GM23338 (cell line): Measurements from ENCODE around the gene KIF25. TPM values are rescaled to one million over a fixed set of nuclear protein-coding genes. Genes with fewer than 3 reads are reported as not detected.

Experiments
- ATAC-seq: fragments of 200-7000 bp; cut with Tn5 transposase; 3 replicates; pipeline ENCODE4 v1.9.1; 2020
- DNase-seq: peaks from one replicate; pipeline ENCODE4 v3.0.0-alpha.2; 2015; ENCODE audit warnings: low spot score
- H2AFZ ChIP-seq: fragments of 200-600 bp; sonication (generic); 2 replicates; pipeline ENCODE4 v1.8.0; 2016; ENCODE audit warnings: antibody characterized with exemption, mild to moderate bottlenecking, moderate library complexity
- H3F3A ChIP-seq: fragments of 200-600 bp; sonication (generic); replicated peaks from 2 replicates; pipeline ENCODE4 v1.8.0; 2017; ENCODE audit warnings: antibody characterized with exemption, mixed run types, low read depth
- H3K27ac ChIP-seq: fragments of 200-600 bp; sonication (generic); 2 replicates; pipeline ENCODE4 v1.6.1; 2016; ENCODE audit warnings: low read depth
- H3K27me3 ChIP-seq: fragments of 200-600 bp; sonication (generic); 2 replicates; pipeline ENCODE4 v1.8.0; 2016; ENCODE audit warnings: mild to moderate bottlenecking, mixed run types, moderate library complexity; ENCODE audit not compliant: insufficient read depth
- H3K36me3 ChIP-seq: fragments of 200-600 bp; sonication (generic); 2 replicates; pipeline ENCODE4 v1.8.0; 2016; ENCODE audit warnings: mild to moderate bottlenecking; ENCODE audit not compliant: insufficient read depth
- H3K4me1 ChIP-seq: fragments of 200-600 bp; sonication (generic); 2 replicates; pipeline ENCODE4 v1.8.0; 2016; ENCODE audit warnings: mild to moderate bottlenecking, moderate library complexity; ENCODE audit not compliant: insufficient read depth
- H3K4me2 ChIP-seq: fragments of 200-600 bp; sonication (generic); 2 replicates; pipeline ENCODE4 v1.7.1; 2017; ENCODE audit warnings: mixed run types
- H3K4me3 ChIP-seq: fragments of 200-600 bp; sonication (generic); 2 replicates; pipeline ENCODE4 v1.6.1; 2016; ENCODE audit warnings: mixed run types
- H3K79me2 ChIP-seq: fragments of 200-600 bp; sonication (generic); replicated peaks from 2 replicates; pipeline ENCODE4 v1.8.0; 2017; ENCODE audit warnings: mild to moderate bottlenecking; ENCODE audit not compliant: insufficient read depth
- H3K9me2 ChIP-seq: fragments of 200-600 bp; sonication (generic); 2 replicates; pipeline ENCODE4 v1.8.0; 2017; ENCODE audit not compliant: insufficient read depth
- H4K20me1 ChIP-seq: fragments of 200-600 bp; sonication (generic); replicated peaks from 2 replicates; pipeline ENCODE4 v1.8.0; 2017; ENCODE audit warnings: mild to moderate bottlenecking; ENCODE audit not compliant: insufficient read depth
- H3K27ac Mint-ChIP-seq: 2 replicates; pipeline ENCODE4 v1.8.0; 2020; ENCODE audit warnings: inconsistent platforms, mild to moderate bottlenecking, moderate library complexity, mixed read lengths
- H3K27me3 Mint-ChIP-seq: 3 replicates; pipeline ENCODE4 v1.8.0; 2022; ENCODE audit warnings: low read depth, mild to moderate bottlenecking, moderate library complexity, mixed read lengths, inconsistent platforms; ENCODE audit not compliant: insufficient read depth, poor library complexity
- H3K36me3 Mint-ChIP-seq: 3 replicates; pipeline ENCODE4 v1.8.0; 2021; ENCODE audit warnings: low read depth, mild to moderate bottlenecking, inconsistent platforms, moderate library complexity, mixed read lengths
- H3K4me1 Mint-ChIP-seq: 3 replicates; pipeline ENCODE4 v1.8.0; 2020; ENCODE audit warnings: mild to moderate bottlenecking, inconsistent platforms, mixed read lengths
- H3K4me3 Mint-ChIP-seq: 3 replicates; pipeline ENCODE4 v1.8.0; 2021; ENCODE audit warnings: moderate library complexity, mild to moderate bottlenecking, inconsistent platforms, mixed read lengths
- H3K9me3 Mint-ChIP-seq: 3 replicates; pipeline ENCODE4 v1.8.0; 2020; ENCODE audit warnings: moderate library complexity, mild to moderate bottlenecking, inconsistent platforms, mixed read lengths
- CREB1 ChIP-seq: fragments of 250-450 bp; sonication (Bioruptor Pico); IDR thresholded peaks from 2 replicates; pipeline ENCODE4 v1.5.0; 2020; ENCODE audit warnings: low read depth, mild to moderate bottlenecking, moderate library complexity
- CTCF ChIP-seq, 2 experiments: fragments of 200-600 bp in 1 of 2; sonication (generic) in 1 of 2; conservative IDR thresholded peaks; 2 replicates each; pipeline versions ENCODE4 v1.5.1 to v1.6.1; 2016 to 2017; ENCODE audit warnings: antibody characterized with exemption in 2 of 2, low read depth in 2 of 2, mild to moderate bottlenecking in 2 of 2, moderate library complexity in 1 of 2
- POLR2AphosphoS5 ChIP-seq: IDR thresholded peaks from 2 replicates; pipeline ENCODE4 v1.6.1; 2016; ENCODE audit warnings: antibody characterized with exemption, low read depth
- REST ChIP-seq: IDR thresholded peaks from one replicate; pipeline ENCODE4 v1.6.1; 2018; ENCODE audit warnings: antibody characterized with exemption; ENCODE audit not compliant: unreplicated experiment
- STAT1 ChIP-seq: IDR thresholded peaks from one replicate; pipeline ENCODE4 v1.6.1; 2016; ENCODE audit warnings: antibody characterized with exemption; ENCODE audit not compliant: unreplicated experiment
- ZNF331 ChIP-seq: fragments of 250-450 bp; sonication (Bioruptor Pico); IDR thresholded peaks from 2 replicates; pipeline ENCODE4 v1.5.0; 2020; ENCODE audit warnings: low read depth, mild to moderate bottlenecking, moderate library complexity
- ZNF462 ChIP-seq: fragments of 250-450 bp; sonication (Bioruptor Pico); IDR thresholded peaks from 2 replicates; pipeline ENCODE4 v1.5.0; 2020; ENCODE audit warnings: mild to moderate bottlenecking, moderate library complexity
- polyA plus RNA-seq: library from polyadenylated mRNA; unstranded; fragments of >200 nt; fragmentation: Nextera tagmentation; extraction: Ambion mirVana; gene quantifications from 2 replicates; pipeline ENCODE4 v1.2.1, GENCODE V29; 2016
- total RNA-seq: library from RNA; depleted of rRNA; stranded (reverse); fragments of >200 nt; shearing (Covaris generic); gene quantifications from 2 replicates; pipeline ENCODE4 v1.2.3, GENCODE V29; 2014
- TF ChIP-seq, protein P1 (sequence below): IDR thresholded peaks from 2 replicates; pipeline ENCODE4 v1.6.1; 2016; ENCODE audit warnings: antibody characterized with exemption

KIF25 gene
- total and polyA plus RNA-seq, 2 experiments from 2014 or later: 0.69 to 0.76 TPM

- no peak for TF ChIP-seq ZNF462
These were observed 88.6 kb downstream of the KIF25 start (continued) for GRCh38 chr6:168086066-168086465.

GRCh38 chr6:168086616-168087015 lies 89.1 kb downstream of the KIF25 start:
- DNase-seq: no peak
- H4K20me1 ChIP-seq: no peaks in the 10 kb centered on the region
- H3K9me2 ChIP-seq: no peaks in the 10 kb centered on the region
- no peak overlapping the region for H3K27ac ChIP-seq
- H3K79me2 ChIP-seq: no peaks in the 10 kb centered on the region
- Mint-ChIP-seq H3K4me3 (no peak overlapping the region), H3K9me3 (no peaks in the 10 kb centered on the region), H3K4me1 (peaks cover 42% of the 10 kb centered on the region), H3K27ac (no peak overlapping the region), H3K36me3 (no peaks in the 10 kb centered on the region), H3K27me3 (peaks cover 16% of the 10 kb centered on the region)
- H3K4me3 ChIP-seq: no peak overlapping the region
- no peaks in the 10 kb centered on the region for H3F3A ChIP-seq
- no peaks in the 10 kb centered on the region for H3K36me3 ChIP-seq
- no peaks in the 10 kb centered on the region for H3K27me3 ChIP-seq
- H3K4me1 ChIP-seq: no peaks in the 10 kb centered on the region
- no peak for ATAC-seq
- H3K4me2 ChIP-seq: no peak overlapping the region
- H2AFZ ChIP-seq: no peak overlapping the region
- no peak for TF ChIP-seq CREB1 (CRISPR knock-in tag)
- no peak for TF ChIP-seq STAT1
- TF ChIP-seq, protein P1, sequence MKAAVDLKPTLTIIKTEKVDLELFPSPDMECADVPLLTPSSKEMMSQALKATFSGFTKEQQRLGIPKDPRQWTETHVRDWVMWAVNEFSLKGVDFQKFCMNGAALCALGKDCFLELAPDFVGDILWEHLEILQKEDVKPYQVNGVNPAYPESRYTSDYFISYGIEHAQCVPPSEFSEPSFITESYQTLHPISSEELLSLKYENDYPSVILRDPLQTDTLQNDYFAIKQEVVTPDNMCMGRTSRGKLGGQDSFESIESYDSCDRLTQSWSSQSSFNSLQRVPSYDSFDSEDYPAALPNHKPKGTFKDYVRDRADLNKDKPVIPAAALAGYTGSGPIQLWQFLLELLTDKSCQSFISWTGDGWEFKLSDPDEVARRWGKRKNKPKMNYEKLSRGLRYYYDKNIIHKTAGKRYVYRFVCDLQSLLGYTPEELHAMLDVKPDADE: no peak
- TF ChIP-seq ZNF331 (CRISPR knock-in tag): no peak
- no peak for TF ChIP-seq CTCF (conservative IDR thresholded peaks at IDR 0.05; ENCODE audit: low read depth in 2 of 2)
- TF ChIP-seq POLR2AphosphoS5: no peak
- no peak for TF ChIP-seq REST
